Epithelial cell of proximal tubule (primary cell): ENCODE results near the gene BOD1. TPM values are rescaled to one million over a fixed set of nuclear protein-coding genes. Genes with fewer than 3 reads are reported as not detected.
"Not testable (repeated sequence)": the region's sequence is repeated elsewhere in the genome, so short reads cannot be mapped to it uniquely, and the experiment has no call there.

ENCODE experiments used
- DNase-seq: peaks from one replicate; pipeline ENCODE4 v3.0.0-alpha.2; 2011; ENCODE audit warnings: low read depth
- H3K4me3 ChIP-seq: 2 replicates; pipeline ENCODE4 v1.5.1; 2011; ENCODE audit warnings: low read depth, mild to moderate bottlenecking, low read length
- total RNA-seq: library from RNA; depleted of rRNA; stranded (reverse); fragments of >200 nt; gene quantifications from 2 replicates; pipeline ENCODE4 v1.2.3, GENCODE V29; 2015
- TF ChIP-seq, protein P1 (sequence below): conservative IDR thresholded peaks from 2 replicates; pipeline ENCODE4 v1.5.1; 2012; ENCODE audit warnings: low read depth, mild to moderate bottlenecking, low read length

The BOD1 gene
- total RNA-seq, 1 donor from 2014 or later = 29.8 TPM

DNA sequence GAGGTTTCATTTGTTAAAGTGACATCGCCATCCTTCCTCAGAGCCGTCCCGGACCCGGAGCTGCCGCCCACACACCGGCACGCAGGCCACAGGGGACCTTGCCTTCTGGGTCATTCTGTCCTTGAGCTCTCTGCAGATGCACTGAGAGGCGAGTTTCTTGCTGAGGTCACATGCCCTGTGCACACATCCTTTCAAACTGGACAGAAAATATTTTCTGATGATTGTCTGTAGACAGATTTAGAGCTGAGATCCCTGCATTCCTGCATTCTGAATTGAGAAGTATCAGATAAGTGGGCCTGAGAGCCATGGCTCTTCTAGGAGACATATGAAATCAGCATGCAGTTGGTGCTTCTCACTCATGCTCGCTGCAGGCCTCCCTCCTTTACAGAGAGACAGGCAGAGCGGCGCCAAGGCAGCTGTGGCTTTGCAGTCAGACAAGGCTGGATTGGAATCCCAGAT lies 25.4 kb downstream of the BOD1 start:
- no peak for DNase-seq

DNA sequence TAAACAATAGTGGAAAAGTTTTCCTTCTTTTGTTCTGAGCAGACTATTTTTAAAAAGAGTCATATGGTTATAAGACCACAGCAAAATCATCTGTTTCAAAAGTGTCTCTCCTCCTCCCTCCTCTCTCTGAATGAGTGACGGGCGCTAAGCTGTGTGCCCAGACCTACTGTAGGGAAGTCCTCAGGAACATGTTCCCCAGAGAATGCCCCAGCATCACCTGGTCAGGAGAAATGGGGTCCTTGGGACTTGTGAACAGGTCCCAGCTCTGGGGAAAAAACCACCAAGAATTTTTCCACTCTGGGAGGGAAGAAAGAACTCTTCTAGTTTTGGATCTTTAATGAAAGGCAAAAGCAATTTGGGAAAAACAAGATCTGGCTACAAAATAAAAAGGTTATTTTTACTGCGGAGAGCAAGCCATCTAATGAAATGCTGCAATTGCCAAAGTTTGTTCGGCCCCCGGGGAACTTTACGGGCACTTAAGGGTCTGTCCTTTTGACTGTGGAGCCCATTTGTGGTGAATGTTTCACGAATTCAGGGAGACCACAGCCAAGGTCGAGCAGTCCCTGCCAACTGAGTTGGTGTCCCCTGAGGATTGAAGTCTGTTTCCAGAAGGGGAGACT lies 25.9 kb downstream of the BOD1 start:
- DNase-seq = no peak
- H3K4me3 ChIP-seq = no peak overlapping the region
- TF ChIP-seq, protein P1, sequence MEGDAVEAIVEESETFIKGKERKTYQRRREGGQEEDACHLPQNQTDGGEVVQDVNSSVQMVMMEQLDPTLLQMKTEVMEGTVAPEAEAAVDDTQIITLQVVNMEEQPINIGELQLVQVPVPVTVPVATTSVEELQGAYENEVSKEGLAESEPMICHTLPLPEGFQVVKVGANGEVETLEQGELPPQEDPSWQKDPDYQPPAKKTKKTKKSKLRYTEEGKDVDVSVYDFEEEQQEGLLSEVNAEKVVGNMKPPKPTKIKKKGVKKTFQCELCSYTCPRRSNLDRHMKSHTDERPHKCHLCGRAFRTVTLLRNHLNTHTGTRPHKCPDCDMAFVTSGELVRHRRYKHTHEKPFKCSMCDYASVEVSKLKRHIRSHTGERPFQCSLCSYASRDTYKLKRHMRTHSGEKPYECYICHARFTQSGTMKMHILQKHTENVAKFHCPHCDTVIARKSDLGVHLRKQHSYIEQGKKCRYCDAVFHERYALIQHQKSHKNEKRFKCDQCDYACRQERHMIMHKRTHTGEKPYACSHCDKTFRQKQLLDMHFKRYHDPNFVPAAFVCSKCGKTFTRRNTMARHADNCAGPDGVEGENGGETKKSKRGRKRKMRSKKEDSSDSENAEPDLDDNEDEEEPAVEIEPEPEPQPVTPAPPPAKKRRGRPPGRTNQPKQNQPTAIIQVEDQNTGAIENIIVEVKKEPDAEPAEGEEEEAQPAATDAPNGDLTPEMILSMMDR = no peak

More for the DNA sequence above, 25.4 kb downstream of the BOD1 start:
- H3K4me3 ChIP-seq = no peak overlapping the region
- TF ChIP-seq, protein P1 = no peak

DNA sequence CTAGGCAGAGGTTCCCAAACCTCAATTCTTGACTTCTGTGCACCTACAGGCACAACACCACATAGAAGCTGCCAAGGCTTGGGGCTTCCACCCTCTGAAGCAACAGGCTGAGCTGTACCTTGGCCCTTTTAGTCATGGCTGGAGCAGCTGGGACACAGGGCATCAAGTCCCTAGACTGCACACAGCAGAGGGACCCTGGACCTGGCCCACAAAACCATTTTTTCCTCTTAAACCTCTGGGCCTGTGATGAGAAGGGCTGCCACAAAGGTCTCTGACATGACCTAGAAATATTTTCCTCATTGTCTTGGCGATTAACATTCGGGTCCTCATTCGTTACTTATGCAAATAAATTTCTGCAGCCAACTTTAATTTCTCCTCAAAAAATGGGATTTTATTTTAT lies 30.3 kb downstream of the BOD1 start:
- DNase-seq = not testable (repeated sequence)

DNA sequence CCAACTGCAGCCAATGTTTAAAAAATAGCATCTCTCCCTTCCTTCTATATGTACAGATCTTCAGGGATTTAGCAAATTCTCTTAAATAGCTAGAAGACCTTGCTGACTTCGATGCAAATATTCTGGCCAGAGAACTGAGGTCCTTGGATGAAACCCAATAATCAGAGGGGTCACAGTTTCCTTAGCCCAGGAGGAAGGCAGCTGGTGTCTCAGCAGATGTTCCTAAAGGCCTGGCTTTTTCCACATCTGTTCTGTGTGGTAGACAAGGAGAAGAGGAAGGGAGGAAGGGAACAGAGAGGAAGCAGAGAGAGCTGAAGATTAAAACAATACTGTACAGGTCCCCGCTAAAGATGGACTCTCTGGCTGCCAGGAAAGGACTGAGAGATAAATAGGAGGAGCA lies 33.1 kb downstream of the BOD1 start:
- TF ChIP-seq, protein P1 = no peak
- no peak overlapping the region for H3K4me3 ChIP-seq
- no peak for DNase-seq

More for the DNA sequence above, 30.3 kb downstream of the BOD1 start:
- H3K4me3 ChIP-seq = not testable (repeated sequence)

DNA sequence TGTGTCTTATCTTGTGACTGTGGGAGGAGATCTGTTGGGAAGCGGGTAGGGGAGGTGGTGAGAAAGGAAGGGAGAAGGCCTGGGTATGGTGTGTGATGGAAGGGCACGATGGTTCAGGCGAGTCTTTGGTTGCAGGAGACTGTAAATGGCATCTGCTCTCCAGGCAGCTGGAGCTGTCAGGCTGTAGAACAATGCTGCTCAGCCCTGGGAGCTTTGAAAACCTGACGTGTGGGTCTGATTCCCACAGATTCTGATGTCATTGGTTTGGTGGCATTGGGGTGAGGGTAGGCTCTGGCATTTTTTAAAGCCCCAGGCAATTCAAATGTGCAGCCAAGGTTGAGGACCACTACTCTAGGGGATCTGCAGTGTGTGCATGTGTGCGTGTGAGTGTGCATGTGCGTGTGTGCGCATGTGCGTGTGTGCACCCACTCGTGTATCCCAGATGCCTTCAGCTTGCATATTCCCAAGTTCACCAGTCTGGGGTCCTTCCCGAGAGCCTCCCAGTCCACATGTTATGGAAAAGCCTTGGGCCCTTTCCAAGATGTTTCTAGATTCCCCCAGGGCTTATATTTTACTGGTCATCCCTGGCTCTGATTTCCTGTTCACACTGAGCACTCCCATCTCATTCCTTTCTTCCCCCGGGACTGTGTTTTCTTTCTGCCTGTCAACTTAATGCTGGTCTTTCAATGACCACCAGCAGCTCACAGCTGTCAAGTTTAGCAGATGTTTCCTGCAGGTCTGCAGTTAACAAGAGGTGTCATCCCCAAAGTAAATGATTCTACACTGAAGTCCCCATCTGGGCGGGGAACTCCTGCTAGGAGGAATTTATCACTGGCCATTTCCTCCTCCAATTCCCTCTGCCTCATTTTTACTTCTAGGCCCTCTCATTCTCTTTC lies 34.0 kb downstream of the BOD1 start:
- no peak for DNase-seq
- TF ChIP-seq, protein P1 = no peak
- H3K4me3 ChIP-seq = no peak overlapping the region

DNA sequence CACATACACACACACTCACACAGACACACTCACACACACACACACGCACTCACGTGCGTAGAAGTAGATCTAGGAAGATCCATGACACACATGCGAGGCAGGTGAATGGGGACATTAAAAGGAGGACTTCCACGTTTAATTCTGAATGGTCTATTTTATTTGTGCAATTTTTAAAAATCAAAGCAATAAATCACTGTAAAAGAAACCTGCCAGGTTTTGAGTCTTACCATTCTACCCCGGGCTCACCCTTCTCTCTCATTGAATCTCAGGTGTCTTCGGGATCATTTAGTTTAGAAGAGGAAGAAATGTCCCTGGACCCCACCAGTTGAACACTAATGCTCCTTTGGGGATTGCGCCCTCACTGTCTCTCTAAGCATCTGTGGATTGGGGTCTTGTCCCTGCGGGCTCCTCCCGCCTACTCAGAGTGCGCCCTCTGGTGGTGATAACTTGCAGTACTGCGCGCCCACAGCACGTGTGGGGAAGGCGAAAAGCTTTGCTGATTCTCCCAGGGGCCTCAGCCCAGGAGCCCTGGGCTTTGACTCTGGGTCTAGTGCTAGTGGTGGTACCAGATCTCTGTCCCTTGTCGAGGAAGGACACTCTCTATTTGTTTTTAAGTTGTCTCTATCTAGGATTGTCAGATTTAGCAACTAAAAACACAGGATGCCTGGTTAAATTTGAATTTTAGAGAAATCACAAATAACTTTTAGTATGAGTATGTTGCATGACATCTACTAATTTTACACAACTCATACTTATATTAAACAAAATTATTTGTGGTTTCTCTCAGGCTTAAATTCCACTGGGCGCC lies 34.8 kb downstream of the BOD1 start:
- no peak for DNase-seq
- H3K4me3 ChIP-seq = no peak overlapping the region
- TF ChIP-seq, protein P1 = peak; percentile 67
